GM23338 (cell line): ENCODE data around the gene PYCR2. TPM values are rescaled to one million over a fixed set of nuclear protein-coding genes. Genes with fewer than 3 reads are reported as not detected.

ENCODE experiments used
- ATAC-seq: fragments of 200-7000 bp; cut with Tn5 transposase; 3 replicates; pipeline ENCODE4 v1.9.1; 2020
- DNase-seq: peaks from one replicate; pipeline ENCODE4 v3.0.0-alpha.2; 2015; ENCODE audit warnings: low spot score
- H2AFZ ChIP-seq: fragments of 200-600 bp; sonication (generic); 2 replicates; pipeline ENCODE4 v1.8.0; 2016; ENCODE audit warnings: antibody characterized with exemption, mild to moderate bottlenecking, moderate library complexity
- H3F3A ChIP-seq: fragments of 200-600 bp; sonication (generic); replicated peaks from 2 replicates; pipeline ENCODE4 v1.8.0; 2017; ENCODE audit warnings: antibody characterized with exemption, mixed run types, low read depth
- H3K27ac ChIP-seq: fragments of 200-600 bp; sonication (generic); 2 replicates; pipeline ENCODE4 v1.6.1; 2016; ENCODE audit warnings: low read depth
- H3K27me3 ChIP-seq: fragments of 200-600 bp; sonication (generic); 2 replicates; pipeline ENCODE4 v1.8.0; 2016; ENCODE audit warnings: mild to moderate bottlenecking, mixed run types, moderate library complexity; ENCODE audit not compliant: insufficient read depth
- H3K36me3 ChIP-seq: fragments of 200-600 bp; sonication (generic); 2 replicates; pipeline ENCODE4 v1.8.0; 2016; ENCODE audit warnings: mild to moderate bottlenecking; ENCODE audit not compliant: insufficient read depth
- H3K4me1 ChIP-seq: fragments of 200-600 bp; sonication (generic); 2 replicates; pipeline ENCODE4 v1.8.0; 2016; ENCODE audit warnings: mild to moderate bottlenecking, moderate library complexity; ENCODE audit not compliant: insufficient read depth
- H3K4me2 ChIP-seq: fragments of 200-600 bp; sonication (generic); 2 replicates; pipeline ENCODE4 v1.7.1; 2017; ENCODE audit warnings: mixed run types
- H3K4me3 ChIP-seq: fragments of 200-600 bp; sonication (generic); 2 replicates; pipeline ENCODE4 v1.6.1; 2016; ENCODE audit warnings: mixed run types
- H3K79me2 ChIP-seq: fragments of 200-600 bp; sonication (generic); replicated peaks from 2 replicates; pipeline ENCODE4 v1.8.0; 2017; ENCODE audit warnings: mild to moderate bottlenecking; ENCODE audit not compliant: insufficient read depth
- H3K9me2 ChIP-seq: fragments of 200-600 bp; sonication (generic); 2 replicates; pipeline ENCODE4 v1.8.0; 2017; ENCODE audit not compliant: insufficient read depth
- H4K20me1 ChIP-seq: fragments of 200-600 bp; sonication (generic); replicated peaks from 2 replicates; pipeline ENCODE4 v1.8.0; 2017; ENCODE audit warnings: mild to moderate bottlenecking; ENCODE audit not compliant: insufficient read depth
- H3K27ac Mint-ChIP-seq: 2 replicates; pipeline ENCODE4 v1.8.0; 2020; ENCODE audit warnings: inconsistent platforms, mild to moderate bottlenecking, moderate library complexity, mixed read lengths
- H3K27me3 Mint-ChIP-seq: 3 replicates; pipeline ENCODE4 v1.8.0; 2022; ENCODE audit warnings: low read depth, mild to moderate bottlenecking, moderate library complexity, mixed read lengths, inconsistent platforms; ENCODE audit not compliant: insufficient read depth, poor library complexity
- H3K36me3 Mint-ChIP-seq: 3 replicates; pipeline ENCODE4 v1.8.0; 2021; ENCODE audit warnings: low read depth, mild to moderate bottlenecking, inconsistent platforms, moderate library complexity, mixed read lengths
- H3K4me1 Mint-ChIP-seq: 3 replicates; pipeline ENCODE4 v1.8.0; 2020; ENCODE audit warnings: mild to moderate bottlenecking, inconsistent platforms, mixed read lengths
- H3K4me3 Mint-ChIP-seq: 3 replicates; pipeline ENCODE4 v1.8.0; 2021; ENCODE audit warnings: moderate library complexity, mild to moderate bottlenecking, inconsistent platforms, mixed read lengths
- H3K9me3 Mint-ChIP-seq: 3 replicates; pipeline ENCODE4 v1.8.0; 2020; ENCODE audit warnings: moderate library complexity, mild to moderate bottlenecking, inconsistent platforms, mixed read lengths
- EZH2phosphoT487 ChIP-seq: fragments of 200-600 bp; sonication (generic); IDR thresholded peaks from one replicate; pipeline ENCODE4 v1.8.1; 2018; ENCODE audit warnings: antibody characterized with exemption; ENCODE audit not compliant: unreplicated experiment
- ZNF114 ChIP-seq: fragments of 250-450 bp; sonication (Bioruptor Pico); IDR thresholded peaks from 2 replicates; pipeline ENCODE4 v1.5.0; 2020; ENCODE audit warnings: mild to moderate bottlenecking, moderate library complexity
- polyA plus RNA-seq: library from polyadenylated mRNA; unstranded; fragments of >200 nt; fragmentation: Nextera tagmentation; extraction: Ambion mirVana; gene quantifications from 2 replicates; pipeline ENCODE4 v1.2.1, GENCODE V29; 2016
- total RNA-seq: library from RNA; depleted of rRNA; stranded (reverse); fragments of >200 nt; shearing (Covaris generic); gene quantifications from 2 replicates; pipeline ENCODE4 v1.2.3, GENCODE V29; 2014
- TF ChIP-seq, protein P1 (sequence below): IDR thresholded peaks from one replicate; pipeline ENCODE4 v1.6.1; 2018; ENCODE audit warnings: antibody characterized with exemption; ENCODE audit not compliant: unreplicated experiment
- TF ChIP-seq, protein P2 (sequence below): IDR thresholded peaks from 2 replicates; pipeline ENCODE4 v1.6.1; 2016; ENCODE audit warnings: antibody characterized with exemption
- TF ChIP-seq, protein P3 (sequence below): fragments of 250-450 bp; sonication (Bioruptor Pico); IDR thresholded peaks from 2 replicates; pipeline ENCODE4 v1.5.0; 2020; ENCODE audit warnings: mild to moderate bottlenecking, moderate library complexity

PYCR2 gene
- total and polyA plus RNA-seq, 2 experiments from 2014 or later = 89.1 to 109 TPM

DNA sequence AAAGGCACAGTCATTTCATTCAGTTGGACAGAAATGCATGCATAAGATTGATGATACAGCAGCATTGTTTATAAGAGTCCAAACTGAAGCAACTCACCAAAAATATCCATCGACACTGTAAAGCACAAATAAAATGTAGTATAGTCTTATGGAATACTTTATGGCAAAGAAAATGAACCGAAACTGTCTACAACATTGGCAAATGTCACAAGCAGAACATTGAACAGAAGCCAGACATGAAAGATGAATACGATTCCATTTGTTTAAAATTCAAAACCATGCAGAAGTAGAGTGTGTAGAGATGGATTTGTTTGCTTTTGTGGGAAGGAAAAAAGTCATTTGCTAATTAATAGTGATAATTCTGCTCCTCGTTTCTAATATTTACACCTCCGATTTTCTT, 27.6 kb downstream of the PYCR2 start:
- Mint-ChIP-seq H3K27me3 (peaks cover 12% of the 10 kb centered on the region), H3K4me3 (no peak overlapping the region), H3K27ac (no peak overlapping the region), H3K9me3 (no peaks in the 10 kb centered on the region; the same call in 2 of the 3 replicates), H3K4me1 (peaks cover 41% of the 10 kb centered on the region), H3K36me3 (no peaks in the 10 kb centered on the region; the same call in 2 of the 3 replicates)
- Histone ChIP-seq H3F3A (peaks cover 9% of the 10 kb centered on the region; the same call in 1 of the 2 replicates), H4K20me1 (no peaks in the 10 kb centered on the region), H3K9me2 (no peaks in the 10 kb centered on the region), H3K4me1 (peaks cover 44% of the 10 kb centered on the region), H3K4me3 (no peak overlapping the region), H3K4me2 (no peak overlapping the region), H3K79me2 (no peaks in the 10 kb centered on the region), H3K27me3 (no peaks in the 10 kb centered on the region), H2AFZ (no peak overlapping the region), H3K36me3 (no peaks in the 10 kb centered on the region), H3K27ac (no peak overlapping the region)
- ATAC-seq (no peak), DNase-seq (no peak)
- TF ChIP-seq EZH2phosphoT487 (no peak), ZNF114 (CRISPR knock-in tag) (no peak)
- TF ChIP-seq, protein P1, sequence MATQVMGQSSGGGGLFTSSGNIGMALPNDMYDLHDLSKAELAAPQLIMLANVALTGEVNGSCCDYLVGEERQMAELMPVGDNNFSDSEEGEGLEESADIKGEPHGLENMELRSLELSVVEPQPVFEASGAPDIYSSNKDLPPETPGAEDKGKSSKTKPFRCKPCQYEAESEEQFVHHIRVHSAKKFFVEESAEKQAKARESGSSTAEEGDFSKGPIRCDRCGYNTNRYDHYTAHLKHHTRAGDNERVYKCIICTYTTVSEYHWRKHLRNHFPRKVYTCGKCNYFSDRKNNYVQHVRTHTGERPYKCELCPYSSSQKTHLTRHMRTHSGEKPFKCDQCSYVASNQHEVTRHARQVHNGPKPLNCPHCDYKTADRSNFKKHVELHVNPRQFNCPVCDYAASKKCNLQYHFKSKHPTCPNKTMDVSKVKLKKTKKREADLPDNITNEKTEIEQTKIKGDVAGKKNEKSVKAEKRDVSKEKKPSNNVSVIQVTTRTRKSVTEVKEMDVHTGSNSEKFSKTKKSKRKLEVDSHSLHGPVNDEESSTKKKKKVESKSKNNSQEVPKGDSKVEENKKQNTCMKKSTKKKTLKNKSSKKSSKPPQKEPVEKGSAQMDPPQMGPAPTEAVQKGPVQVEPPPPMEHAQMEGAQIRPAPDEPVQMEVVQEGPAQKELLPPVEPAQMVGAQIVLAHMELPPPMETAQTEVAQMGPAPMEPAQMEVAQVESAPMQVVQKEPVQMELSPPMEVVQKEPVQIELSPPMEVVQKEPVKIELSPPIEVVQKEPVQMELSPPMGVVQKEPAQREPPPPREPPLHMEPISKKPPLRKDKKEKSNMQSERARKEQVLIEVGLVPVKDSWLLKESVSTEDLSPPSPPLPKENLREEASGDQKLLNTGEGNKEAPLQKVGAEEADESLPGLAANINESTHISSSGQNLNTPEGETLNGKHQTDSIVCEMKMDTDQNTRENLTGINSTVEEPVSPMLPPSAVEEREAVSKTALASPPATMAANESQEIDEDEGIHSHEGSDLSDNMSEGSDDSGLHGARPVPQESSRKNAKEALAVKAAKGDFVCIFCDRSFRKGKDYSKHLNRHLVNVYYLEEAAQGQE = no peak
- TF ChIP-seq, protein P2, sequence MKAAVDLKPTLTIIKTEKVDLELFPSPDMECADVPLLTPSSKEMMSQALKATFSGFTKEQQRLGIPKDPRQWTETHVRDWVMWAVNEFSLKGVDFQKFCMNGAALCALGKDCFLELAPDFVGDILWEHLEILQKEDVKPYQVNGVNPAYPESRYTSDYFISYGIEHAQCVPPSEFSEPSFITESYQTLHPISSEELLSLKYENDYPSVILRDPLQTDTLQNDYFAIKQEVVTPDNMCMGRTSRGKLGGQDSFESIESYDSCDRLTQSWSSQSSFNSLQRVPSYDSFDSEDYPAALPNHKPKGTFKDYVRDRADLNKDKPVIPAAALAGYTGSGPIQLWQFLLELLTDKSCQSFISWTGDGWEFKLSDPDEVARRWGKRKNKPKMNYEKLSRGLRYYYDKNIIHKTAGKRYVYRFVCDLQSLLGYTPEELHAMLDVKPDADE = no peak
- TF ChIP-seq, protein P3, sequence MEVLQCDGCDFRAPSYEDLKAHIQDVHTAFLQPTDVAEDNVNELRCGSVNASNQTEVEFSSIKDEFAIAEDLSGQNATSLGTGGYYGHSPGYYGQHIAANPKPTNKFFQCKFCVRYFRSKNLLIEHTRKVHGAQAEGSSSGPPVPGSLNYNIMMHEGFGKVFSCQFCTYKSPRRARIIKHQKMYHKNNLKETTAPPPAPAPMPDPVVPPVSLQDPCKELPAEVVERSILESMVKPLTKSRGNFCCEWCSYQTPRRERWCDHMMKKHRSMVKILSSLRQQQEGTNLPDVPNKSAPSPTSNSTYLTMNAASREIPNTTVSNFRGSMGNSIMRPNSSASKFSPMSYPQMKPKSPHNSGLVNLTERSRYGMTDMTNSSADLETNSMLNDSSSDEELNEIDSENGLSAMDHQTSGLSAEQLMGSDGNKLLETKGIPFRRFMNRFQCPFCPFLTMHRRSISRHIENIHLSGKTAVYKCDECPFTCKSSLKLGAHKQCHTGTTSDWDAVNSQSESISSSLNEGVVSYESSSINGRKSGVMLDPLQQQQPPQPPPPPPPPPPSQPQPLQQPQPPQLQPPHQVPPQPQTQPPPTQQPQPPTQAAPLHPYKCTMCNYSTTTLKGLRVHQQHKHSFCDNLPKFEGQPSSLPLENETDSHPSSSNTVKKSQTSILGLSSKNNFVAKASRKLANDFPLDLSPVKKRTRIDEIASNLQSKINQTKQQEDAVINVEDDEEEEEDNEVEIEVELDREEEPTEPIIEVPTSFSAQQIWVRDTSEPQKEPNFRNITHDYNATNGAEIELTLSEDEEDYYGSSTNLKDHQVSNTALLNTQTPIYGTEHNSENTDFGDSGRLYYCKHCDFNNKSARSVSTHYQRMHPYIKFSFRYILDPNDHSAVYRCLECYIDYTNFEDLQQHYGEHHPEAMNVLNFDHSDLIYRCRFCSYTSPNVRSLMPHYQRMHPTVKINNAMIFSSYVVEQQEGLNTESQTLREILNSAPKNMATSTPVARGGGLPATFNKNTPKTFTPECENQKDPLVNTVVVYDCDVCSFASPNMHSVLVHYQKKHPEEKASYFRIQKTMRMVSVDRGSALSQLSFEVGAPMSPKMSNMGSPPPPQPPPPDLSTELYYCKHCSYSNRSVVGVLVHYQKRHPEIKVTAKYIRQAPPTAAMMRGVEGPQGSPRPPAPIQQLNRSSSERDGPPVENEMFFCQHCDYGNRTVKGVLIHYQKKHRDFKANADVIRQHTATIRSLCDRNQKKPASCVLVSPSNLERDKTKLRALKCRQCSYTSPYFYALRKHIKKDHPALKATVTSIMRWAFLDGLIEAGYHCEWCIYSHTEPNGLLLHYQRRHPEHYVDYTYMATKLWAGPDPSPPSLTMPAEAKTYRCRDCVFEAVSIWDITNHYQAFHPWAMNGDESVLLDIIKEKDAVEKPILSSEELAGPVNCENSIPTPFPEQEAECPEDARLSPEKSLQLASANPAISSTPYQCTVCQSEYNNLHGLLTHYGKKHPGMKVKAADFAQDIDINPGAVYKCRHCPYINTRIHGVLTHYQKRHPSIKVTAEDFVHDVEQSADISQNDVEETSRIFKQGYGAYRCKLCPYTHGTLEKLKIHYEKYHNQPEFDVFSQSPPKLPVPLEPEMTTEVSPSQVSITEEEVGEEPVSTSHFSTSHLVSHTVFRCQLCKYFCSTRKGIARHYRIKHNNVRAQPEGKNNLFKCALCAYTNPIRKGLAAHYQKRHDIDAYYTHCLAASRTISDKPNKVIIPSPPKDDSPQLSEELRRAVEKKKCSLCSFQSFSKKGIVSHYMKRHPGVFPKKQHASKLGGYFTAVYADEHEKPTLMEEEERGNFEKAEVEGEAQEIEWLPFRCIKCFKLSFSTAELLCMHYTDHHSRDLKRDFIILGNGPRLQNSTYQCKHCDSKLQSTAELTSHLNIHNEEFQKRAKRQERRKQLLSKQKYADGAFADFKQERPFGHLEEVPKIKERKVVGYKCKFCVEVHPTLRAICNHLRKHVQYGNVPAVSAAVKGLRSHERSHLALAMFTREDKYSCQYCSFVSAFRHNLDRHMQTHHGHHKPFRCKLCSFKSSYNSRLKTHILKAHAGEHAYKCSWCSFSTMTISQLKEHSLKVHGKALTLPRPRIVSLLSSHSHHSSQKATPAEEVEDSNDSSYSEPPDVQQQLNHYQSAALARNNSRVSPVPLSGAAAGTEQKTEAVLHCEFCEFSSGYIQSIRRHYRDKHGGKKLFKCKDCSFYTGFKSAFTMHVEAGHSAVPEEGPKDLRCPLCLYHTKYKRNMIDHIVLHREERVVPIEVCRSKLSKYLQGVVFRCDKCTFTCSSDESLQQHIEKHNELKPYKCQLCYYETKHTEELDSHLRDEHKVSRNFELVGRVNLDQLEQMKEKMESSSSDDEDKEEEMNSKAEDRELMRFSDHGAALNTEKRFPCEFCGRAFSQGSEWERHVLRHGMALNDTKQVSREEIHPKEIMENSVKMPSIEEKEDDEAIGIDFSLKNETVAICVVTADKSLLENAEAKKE = no peak
